HepG2 (cell line): Measurements from ENCODE around the gene PDLIM4. TPM values are rescaled to one million over a fixed set of nuclear protein-coding genes. Genes with fewer than 3 reads are reported as not detected.
A peak's percentile ranks its signal among the peaks of the same experiment; 100 is the strongest.

Source experiments
- CCDC6 ChIP-seq: sonication (generic); formaldehyde crosslinking; IDR thresholded peaks from 2 replicates; pipeline ENCODE4 v1.8.1; 2022; ENCODE audit warnings: mild to moderate bottlenecking, missing genetic modification reagents, moderate library complexity
- ETS1 ChIP-seq: sonication (generic); formaldehyde crosslinking; IDR thresholded peaks from 2 replicates; pipeline ENCODE4 v1.4.0; 2020; ENCODE audit warnings: missing genetic modification reagents
- ETV5 ChIP-seq: IDR thresholded peaks from 2 replicates; pipeline ENCODE4 v1.6.1; 2018; ENCODE audit warnings: missing biosample characterization, missing genetic modification reagents, inconsistent platforms, borderline replicate concordance
- ZBTB46 ChIP-seq: sonication (generic); formaldehyde crosslinking; IDR thresholded peaks from 2 replicates; pipeline ENCODE4 v1.4.0; 2020; ENCODE audit warnings: mild to moderate bottlenecking, missing genetic modification reagents, borderline replicate concordance
- ZGPAT ChIP-seq: IDR thresholded peaks from 2 replicates; pipeline ENCODE4 v1.6.1; 2016; ENCODE audit warnings: mild to moderate bottlenecking
- ZNF234 ChIP-seq: sonication (generic); formaldehyde crosslinking; conservative IDR thresholded peaks from 2 replicates; pipeline ENCODE4 v1.5.1; 2020; ENCODE audit warnings: mild to moderate bottlenecking, missing genetic modification reagents
- ZNF274 ChIP-seq: sonication (generic); formaldehyde crosslinking; IDR thresholded peaks from 2 replicates; pipeline ENCODE4 v1.5.1; 2020; ENCODE audit warnings: mild to moderate bottlenecking, missing genetic modification reagents
- ZNF335 ChIP-seq: sonication (generic); formaldehyde crosslinking; IDR thresholded peaks from 2 replicates; pipeline ENCODE4 v1.4.0; 2020; ENCODE audit warnings: missing genetic modification reagents
- ZNF563 ChIP-seq: sonication (generic); formaldehyde crosslinking; IDR thresholded peaks from 2 replicates; pipeline ENCODE4 v1.8.0; 2022; ENCODE audit warnings: mild to moderate bottlenecking, moderate library complexity, missing genetic modification reagents
- ZNF790 ChIP-seq: sonication (generic); formaldehyde crosslinking; IDR thresholded peaks from 2 replicates; pipeline ENCODE4 v1.8.0; 2022; ENCODE audit warnings: missing genetic modification reagents, mild to moderate bottlenecking, borderline replicate concordance
- polyA plus RNA-seq, 8 experiments: library from polyadenylated mRNA; depleted of rRNA in 3 of 8; stranded (reverse) in 7 of 8; unstranded in 1 of 8; fragments of >200 nt; fragmentation: Illumina TruSeq in 4 of 8; extraction: Trizol in 4 of 8; gene quantifications; 2 replicates each; pipeline versions ENCODE4 v1.2.1 to v1.2.3, GENCODE V29; 2011 to 2016; ENCODE audit warnings: low read depth in 4 of 8, missing spikeins in 1 of 8, mixed read lengths in 1 of 8; ENCODE audit not compliant: insufficient read depth in 1 of 8
- total RNA-seq, 5 experiments: library from RNA; depleted of rRNA; stranded (reverse); fragments of >200 nt; fragmentation: Illumina TruSeq; extraction: Trizol; gene quantifications; 2 replicates each; pipeline ENCODE4 v1.2.3, GENCODE V29; 2016; ENCODE audit warnings: low read depth in 1 of 5
- TF ChIP-seq, protein P1 (sequence below): sonication (generic); formaldehyde crosslinking; IDR thresholded peaks from 2 replicates; pipeline ENCODE4 v1.8.1; 2023; ENCODE audit warnings: mild to moderate bottlenecking, missing genetic modification reagents, borderline replicate concordance
- TF ChIP-seq, protein P2 (sequence below): IDR thresholded peaks from 2 replicates; pipeline ENCODE4 v1.6.1; 2016; ENCODE audit warnings: missing compliant biosample characterization, missing genetic modification reagents, borderline replicate concordance
- TF ChIP-seq, protein P3 (sequence below): IDR thresholded peaks from 2 replicates; pipeline ENCODE4 v1.6.1; 2016; ENCODE audit warnings: missing genetic modification reagents, missing compliant biosample characterization
- TF ChIP-seq, protein P4 (sequence below): sonication (generic); formaldehyde crosslinking; IDR thresholded peaks from 2 replicates; pipeline ENCODE4 v1.4.0; 2020; ENCODE audit warnings: low read depth, missing genetic modification reagents
- TF ChIP-seq, protein P5 (sequence below): sonication (generic); formaldehyde crosslinking; IDR thresholded peaks from 2 replicates; pipeline ENCODE4 v1.4.0; 2020; ENCODE audit warnings: missing genetic modification reagents, borderline replicate concordance

The PDLIM4 gene
- total and polyA plus RNA-seq, 2 of the 13 experiments (the other 11 are each of a cell fraction or from before 2014, with no cell fraction given) = 1.1 to 2.3 TPM

GRCh38 chr5:132293066-132293991, 35.8 kb downstream of the PDLIM4 start (continued):
- no peak for TF ChIP-seq ZBTB46 (CRISPR knock-in tag)
- TF ChIP-seq, protein P1, sequence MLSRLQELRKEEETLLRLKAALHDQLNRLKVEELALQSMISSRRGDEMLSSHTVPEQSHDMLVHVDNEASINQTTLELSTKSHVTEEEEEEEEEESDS (CRISPR knock-in tag) = no peak
- TF ChIP-seq, protein P2, sequence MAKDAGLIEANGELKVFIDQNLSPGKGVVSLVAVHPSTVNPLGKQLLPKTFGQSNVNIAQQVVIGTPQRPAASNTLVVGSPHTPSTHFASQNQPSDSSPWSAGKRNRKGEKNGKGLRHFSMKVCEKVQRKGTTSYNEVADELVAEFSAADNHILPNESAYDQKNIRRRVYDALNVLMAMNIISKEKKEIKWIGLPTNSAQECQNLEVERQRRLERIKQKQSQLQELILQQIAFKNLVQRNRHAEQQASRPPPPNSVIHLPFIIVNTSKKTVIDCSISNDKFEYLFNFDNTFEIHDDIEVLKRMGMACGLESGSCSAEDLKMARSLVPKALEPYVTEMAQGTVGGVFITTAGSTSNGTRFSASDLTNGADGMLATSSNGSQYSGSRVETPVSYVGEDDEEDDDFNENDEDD (CRISPR knock-in tag) = no peak; the same call in 1 of the 2 replicates
- TF ChIP-seq ZNF274 = peak; percentile 88
- TF ChIP-seq, protein P3, sequence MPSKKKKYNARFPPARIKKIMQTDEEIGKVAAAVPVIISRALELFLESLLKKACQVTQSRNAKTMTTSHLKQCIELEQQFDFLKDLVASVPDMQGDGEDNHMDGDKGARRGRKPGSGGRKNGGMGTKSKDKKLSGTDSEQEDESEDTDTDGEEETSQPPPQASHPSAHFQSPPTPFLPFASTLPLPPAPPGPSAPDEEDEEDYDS (CRISPR knock-in tag) = peak; percentile 67
- TF ChIP-seq ZNF234 = peak; percentile 97
- TF ChIP-seq ETS1 = no peak
- peak; percentile 87 for TF ChIP-seq ZNF563
- TF ChIP-seq ZNF335 (CRISPR knock-in tag) = 0 out of 2 replicates have a peak, but pooled peaks have one; percentile 45
- TF ChIP-seq CCDC6 (CRISPR knock-in tag) = 0 out of 2 replicates have a peak, but pooled peaks have one; percentile 58
- TF ChIP-seq, protein P4, sequence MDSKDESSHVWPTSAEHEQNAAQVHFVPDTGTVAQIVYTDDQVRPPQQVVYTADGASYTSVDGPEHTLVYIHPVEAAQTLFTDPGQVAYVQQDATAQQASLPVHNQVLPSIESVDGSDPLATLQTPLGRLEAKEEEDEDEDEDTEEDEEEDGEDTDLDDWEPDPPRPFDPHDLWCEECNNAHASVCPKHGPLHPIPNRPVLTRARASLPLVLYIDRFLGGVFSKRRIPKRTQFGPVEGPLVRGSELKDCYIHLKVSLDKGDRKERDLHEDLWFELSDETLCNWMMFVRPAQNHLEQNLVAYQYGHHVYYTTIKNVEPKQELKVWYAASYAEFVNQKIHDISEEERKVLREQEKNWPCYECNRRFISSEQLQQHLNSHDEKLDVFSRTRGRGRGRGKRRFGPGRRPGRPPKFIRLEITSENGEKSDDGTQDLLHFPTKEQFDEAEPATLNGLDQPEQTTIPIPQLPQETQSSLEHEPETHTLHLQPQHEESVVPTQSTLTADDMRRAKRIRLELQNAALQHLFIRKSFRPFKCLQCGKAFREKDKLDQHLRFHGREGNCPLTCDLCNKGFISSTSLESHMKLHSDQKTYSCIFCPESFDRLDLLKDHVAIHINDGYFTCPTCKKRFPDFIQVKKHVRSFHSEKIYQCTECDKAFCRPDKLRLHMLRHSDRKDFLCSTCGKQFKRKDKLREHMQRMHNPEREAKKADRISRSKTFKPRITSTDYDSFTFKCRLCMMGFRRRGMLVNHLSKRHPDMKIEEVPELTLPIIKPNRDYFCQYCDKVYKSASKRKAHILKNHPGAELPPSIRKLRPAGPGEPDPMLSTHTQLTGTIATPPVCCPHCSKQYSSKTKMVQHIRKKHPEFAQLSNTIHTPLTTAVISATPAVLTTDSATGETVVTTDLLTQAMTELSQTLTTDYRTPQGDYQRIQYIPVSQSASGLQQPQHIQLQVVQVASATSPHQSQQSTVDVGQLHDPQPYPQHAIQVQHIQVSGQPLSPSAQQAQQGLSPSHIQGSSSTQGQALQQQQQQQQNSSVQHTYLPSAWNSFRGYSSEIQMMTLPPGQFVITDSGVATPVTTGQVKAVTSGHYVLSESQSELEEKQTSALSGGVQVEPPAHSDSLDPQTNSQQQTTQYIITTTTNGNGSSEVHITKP (CRISPR knock-in tag) = peak; percentile 96
- TF ChIP-seq ZGPAT (CRISPR knock-in tag) = peak; percentile 78; the same call in 1 of the 2 replicates
- TF ChIP-seq, protein P5, sequence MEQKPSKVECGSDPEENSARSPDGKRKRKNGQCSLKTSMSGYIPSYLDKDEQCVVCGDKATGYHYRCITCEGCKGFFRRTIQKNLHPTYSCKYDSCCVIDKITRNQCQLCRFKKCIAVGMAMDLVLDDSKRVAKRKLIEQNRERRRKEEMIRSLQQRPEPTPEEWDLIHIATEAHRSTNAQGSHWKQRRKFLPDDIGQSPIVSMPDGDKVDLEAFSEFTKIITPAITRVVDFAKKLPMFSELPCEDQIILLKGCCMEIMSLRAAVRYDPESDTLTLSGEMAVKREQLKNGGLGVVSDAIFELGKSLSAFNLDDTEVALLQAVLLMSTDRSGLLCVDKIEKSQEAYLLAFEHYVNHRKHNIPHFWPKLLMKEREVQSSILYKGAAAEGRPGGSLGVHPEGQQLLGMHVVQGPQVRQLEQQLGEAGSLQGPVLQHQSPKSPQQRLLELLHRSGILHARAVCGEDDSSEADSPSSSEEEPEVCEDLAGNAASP (CRISPR knock-in tag) = peak; percentile 32; the same call in 1 of the 2 replicates
- no peak for TF ChIP-seq ZNF790 (CRISPR knock-in tag)
- TF ChIP-seq ETV5 (CRISPR knock-in tag) = peak; percentile 19; the same call in 1 of the 2 replicates
